IPS DF 19.7 (cell line): ENCODE results near the gene CD226.
"Not testable (repeated sequence)": the region's sequence is repeated elsewhere in the genome, so short reads cannot be mapped to it uniquely, and the experiment has no call there.

ENCODE experiments used
- DNase-seq: peaks from one replicate; pipeline ENCODE4 v3.0.0-alpha.2; 2013; ENCODE audit warnings: low read depth, low spot score

Gene CD226

GRCh38 chr18:69908838-69909237 is 38.8 kb downstream of the CD226 start:
- DNase-seq: no peak

GRCh38 chr18:69906765-69907164 is 40.9 kb downstream of the CD226 start:
- no peak for DNase-seq

GRCh38 chr18:69900941-69901340 is 46.7 kb downstream of the CD226 start:
- DNase-seq: no peak

- DNase-seq: not testable (repeated sequence)
Measured at GRCh38 chr18:69899154-69899923, 48.3 kb downstream of the CD226 start.

GRCh38 chr18:69898241-69898861 is 49.3 kb downstream of the CD226 start:
- no peak for DNase-seq

- DNase-seq: no peak
Measured at GRCh38 chr18:69897397-69898108, 50.1 kb downstream of the CD226 start.

GRCh38 chr18:69895066-69896047 is 52.3 kb downstream of the CD226 start:
- DNase-seq: no peak

- DNase-seq: no peak
Measured at GRCh38 chr18:69894467-69894866, 53.2 kb downstream of the CD226 start.

- no peak for DNase-seq
Measured at GRCh38 chr18:69890558-69890957, 57.1 kb downstream of the CD226 start.

- no peak for DNase-seq
Measured at GRCh38 chr18:69889009-69889408, 58.7 kb downstream of the CD226 start.

GRCh38 chr18:69887256-69887655 is 60.4 kb downstream of the CD226 start:
- no peak for DNase-seq

GRCh38 chr18:69885841-69886531 is 61.7 kb downstream of the CD226 start:
- DNase-seq: no peak

GRCh38 chr18:69885355-69885754 is 62.3 kb downstream of the CD226 start:
- no peak for DNase-seq

GRCh38 chr18:69883781-69884180 is 63.9 kb downstream of the CD226 start:
- DNase-seq: no peak

- no peak for DNase-seq
Measured at GRCh38 chr18:69882965-69883668, 64.6 kb downstream of the CD226 start.

GRCh38 chr18:69880083-69880482 is 67.6 kb downstream of the CD226 start:
- no peak for DNase-seq

- DNase-seq: peak; percentile 28
Measured at GRCh38 chr18:69879051-69879450, 68.6 kb downstream of the CD226 start.

GRCh38 chr18:69878213-69878933 is 69.3 kb downstream of the CD226 start:
- no peak for DNase-seq

- DNase-seq: no peak
Measured at GRCh38 chr18:69876490-69876889, 71.2 kb downstream of the CD226 start.

GRCh38 chr18:69874058-69874457 is 73.6 kb downstream of the CD226 start:
- no peak for DNase-seq
